Prostate gland (tissue), 2 donors: ENCODE results near the gene TMEM82.

ENCODE experiments used
- CTCF ChIP-seq, 4 experiments: fragments of 200-600 bp in 2 of 4; fragments of 450-650 bp in 2 of 4; sonication (generic) in 2 of 4; IDR thresholded peaks; 1 replicate in 3 of 4; 2 replicates in 1 of 4; pipeline ENCODE4 v1.5.1; 2016 to 2019; ENCODE audit warnings: antibody characterized with exemption in 4 of 4, mild to moderate bottlenecking in 2 of 4, moderate library complexity in 2 of 4
- POLR2A ChIP-seq: fragments of 450-650 bp; IDR thresholded peaks from one replicate; pipeline ENCODE4 v1.6.1; 2016; ENCODE audit warnings: antibody characterized with exemption, mild to moderate bottlenecking
- POLR2AphosphoS5 ChIP-seq: sonication (generic); formaldehyde crosslinking; IDR thresholded peaks from one replicate; pipeline ENCODE4 v1.6.1; 2017; ENCODE audit warnings: antibody characterized with exemption

DNA sequence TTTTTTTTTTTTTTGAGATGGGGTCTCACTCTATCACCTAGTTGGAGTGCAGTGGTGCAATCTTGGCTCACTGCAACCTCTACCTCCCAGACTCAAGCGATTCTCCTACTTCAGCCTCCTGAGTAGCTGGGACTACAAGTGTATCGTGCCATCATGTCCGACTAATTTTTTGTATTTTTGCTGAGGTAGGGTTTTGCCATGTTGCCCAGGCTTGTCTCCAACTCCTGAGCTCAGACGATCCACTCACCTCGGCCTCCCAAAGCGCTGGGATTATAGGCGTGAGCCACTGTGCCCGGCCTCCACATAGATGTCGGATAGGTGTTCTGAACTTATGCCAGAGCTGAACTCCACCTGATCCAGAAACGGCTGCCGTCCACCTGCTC, 37.1 kb upstream of the TMEM82 start:
- TF ChIP-seq POLR2A, result no peak
- no peak for TF ChIP-seq CTCF (IDR thresholded peaks at IDR 0.05)
- TF ChIP-seq POLR2AphosphoS5, result no peak
